ENCODE results near the gene MTCH1. TPM values are rescaled to one million over a fixed set of nuclear protein-coding genes. Genes with fewer than 3 reads are reported as not detected.

Gene MTCH1
- total RNA-seq, 1 donor from 2014 or later, result 144 TPM

GRCh38 chr6:36936824-36937223 lies 49.2 kb downstream of the MTCH1 start:
- Mint-ChIP-seq H3K27ac (no peak overlapping the region), H3K9me3 (peaks cover 10% of the 10 kb centered on the region), H3K4me3 (no peak overlapping the region), H3K4me1 (peaks cover 2% of the 10 kb centered on the region), H3K27me3 (ENCODE audit: insufficient read depth, low read depth) (peaks cover 6% of the 10 kb centered on the region), H3K36me3 (peaks cover 2% of the 10 kb centered on the region)
- Histone ChIP-seq H3K27ac (no peak overlapping the region), H3K9ac (no peak overlapping the region), H3K79me2 (ENCODE audit: low read depth) (no peaks in the 10 kb centered on the region), H3K4me3 (no peak overlapping the region), H3K27me3 (no peaks in the 10 kb centered on the region), H4K20me1 (ENCODE audit: low read depth) (no peaks in the 10 kb centered on the region), H3K4me2 (no peak overlapping the region), H3F3A (ENCODE audit: low read depth) (no peaks in the 10 kb centered on the region), H3K9me3 (ENCODE audit: low read depth) (no peaks in the 10 kb centered on the region), H3K4me1 (no peaks in the 10 kb centered on the region), H2AFZ (replicated peaks) (no peak overlapping the region), H3K36me3 (no peaks in the 10 kb centered on the region)
- DNase-seq (ENCODE audit: low spot score), result no peak
- TF ChIP-seq EZH2phosphoT487 (IDR thresholded peaks at IDR 0.05), result no peak
- TF ChIP-seq, protein P1, sequence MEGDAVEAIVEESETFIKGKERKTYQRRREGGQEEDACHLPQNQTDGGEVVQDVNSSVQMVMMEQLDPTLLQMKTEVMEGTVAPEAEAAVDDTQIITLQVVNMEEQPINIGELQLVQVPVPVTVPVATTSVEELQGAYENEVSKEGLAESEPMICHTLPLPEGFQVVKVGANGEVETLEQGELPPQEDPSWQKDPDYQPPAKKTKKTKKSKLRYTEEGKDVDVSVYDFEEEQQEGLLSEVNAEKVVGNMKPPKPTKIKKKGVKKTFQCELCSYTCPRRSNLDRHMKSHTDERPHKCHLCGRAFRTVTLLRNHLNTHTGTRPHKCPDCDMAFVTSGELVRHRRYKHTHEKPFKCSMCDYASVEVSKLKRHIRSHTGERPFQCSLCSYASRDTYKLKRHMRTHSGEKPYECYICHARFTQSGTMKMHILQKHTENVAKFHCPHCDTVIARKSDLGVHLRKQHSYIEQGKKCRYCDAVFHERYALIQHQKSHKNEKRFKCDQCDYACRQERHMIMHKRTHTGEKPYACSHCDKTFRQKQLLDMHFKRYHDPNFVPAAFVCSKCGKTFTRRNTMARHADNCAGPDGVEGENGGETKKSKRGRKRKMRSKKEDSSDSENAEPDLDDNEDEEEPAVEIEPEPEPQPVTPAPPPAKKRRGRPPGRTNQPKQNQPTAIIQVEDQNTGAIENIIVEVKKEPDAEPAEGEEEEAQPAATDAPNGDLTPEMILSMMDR (IDR thresholded peaks at IDR 0.05), result no peak
- TF ChIP-seq EZH2 (IDR thresholded peaks at IDR 0.05), result no peak

- Mint-ChIP-seq H3K27ac (no peak overlapping the region), H3K4me3 (no peak overlapping the region), H3K36me3 (no peaks in the 10 kb centered on the region), H3K4me1 (no peaks in the 10 kb centered on the region), H3K27me3 (ENCODE audit: insufficient read depth, low read depth) (peaks cover 4% of the 10 kb centered on the region), H3K9me3 (peaks cover under 1% of the 10 kb centered on the region)
- H2AFZ ChIP-seq (replicated peaks), result no peak overlapping the region
- H3K36me3 ChIP-seq, result no peaks in the 10 kb centered on the region
- no peaks in the 10 kb centered on the region for H3K79me2 ChIP-seq (ENCODE audit: low read depth)
- no peak for TF ChIP-seq EZH2phosphoT487 (IDR thresholded peaks at IDR 0.05)
- H3K27me3 ChIP-seq, result no peaks in the 10 kb centered on the region
- no peaks in the 10 kb centered on the region for H3K4me1 ChIP-seq
- no peaks in the 10 kb centered on the region for H4K20me1 ChIP-seq (ENCODE audit: low read depth)
- H3F3A ChIP-seq (ENCODE audit: low read depth), result no peaks in the 10 kb centered on the region
- H3K4me2 ChIP-seq, result no peak overlapping the region
- DNase-seq (ENCODE audit: low spot score), result no peak
- no peaks in the 10 kb centered on the region for H3K9me3 ChIP-seq (ENCODE audit: low read depth)
- H3K9ac ChIP-seq, result no peak overlapping the region
- no peak overlapping the region for H3K27ac ChIP-seq
- H3K4me3 ChIP-seq, result no peak overlapping the region
Observed at GRCh38 chr6:36934901-36935300, 51.1 kb downstream of the MTCH1 start.

DNA sequence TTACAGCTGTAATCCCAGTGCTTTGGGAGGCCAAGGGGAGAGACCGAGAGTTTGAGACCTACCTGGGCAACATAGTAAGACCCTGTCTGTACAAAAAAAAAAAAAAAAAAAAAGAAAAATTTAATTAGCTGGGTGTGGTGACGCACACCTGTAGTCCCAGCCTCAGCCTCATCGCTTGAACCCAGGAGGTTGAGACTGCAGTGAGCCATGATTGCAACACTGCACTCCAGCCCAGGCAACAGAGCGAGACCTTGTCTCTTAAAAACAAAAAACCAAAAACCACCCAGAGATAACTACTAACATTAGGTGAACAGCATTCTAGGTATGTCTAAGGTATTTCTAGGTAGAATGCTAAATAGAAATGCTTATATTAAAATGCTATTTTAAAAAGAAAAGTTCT lies 52.5 kb downstream of the MTCH1 start:
- Mint-ChIP-seq H3K4me3 (no peak overlapping the region), H3K27me3 (ENCODE audit: insufficient read depth, low read depth) (peaks cover 2% of the 10 kb centered on the region), H3K9me3 (no peaks in the 10 kb centered on the region), H3K27ac (no peak overlapping the region), H3K36me3 (no peaks in the 10 kb centered on the region), H3K4me1 (peaks cover 7% of the 10 kb centered on the region)
- Histone ChIP-seq H3K36me3 (no peaks in the 10 kb centered on the region), H2AFZ (replicated peaks) (no peak overlapping the region), H3K27ac (no peak overlapping the region), H3K4me2 (no peak overlapping the region), H3K4me1 (no peaks in the 10 kb centered on the region), H3K4me3 (no peak overlapping the region), H3K27me3 (no peaks in the 10 kb centered on the region), H3K79me2 (ENCODE audit: low read depth) (no peaks in the 10 kb centered on the region), H4K20me1 (ENCODE audit: low read depth) (no peaks in the 10 kb centered on the region), H3K9me3 (ENCODE audit: low read depth) (no peaks in the 10 kb centered on the region), H3K9ac (no peak overlapping the region), H3F3A (ENCODE audit: low read depth) (no peaks in the 10 kb centered on the region)
- no peak for DNase-seq (ENCODE audit: low spot score)
- TF ChIP-seq, protein P1 (IDR thresholded peaks at IDR 0.05), result no peak
- TF ChIP-seq EZH2 (IDR thresholded peaks at IDR 0.05) (no peak), EZH2phosphoT487 (IDR thresholded peaks at IDR 0.05) (no peak)

- Mint-ChIP-seq H3K36me3 (no peaks in the 10 kb centered on the region), H3K27ac (no peak overlapping the region), H3K27me3 (ENCODE audit: insufficient read depth, low read depth) (peaks cover 4% of the 10 kb centered on the region), H3K4me3 (no peak overlapping the region), H3K4me1 (peaks cover 7% of the 10 kb centered on the region), H3K9me3 (no peaks in the 10 kb centered on the region)
- Histone ChIP-seq H3K4me2 (no peak overlapping the region), H2AFZ (replicated peaks) (no peak overlapping the region), H3K9ac (no peak overlapping the region), H3K27me3 (no peaks in the 10 kb centered on the region), H4K20me1 (ENCODE audit: low read depth) (no peaks in the 10 kb centered on the region), H3F3A (ENCODE audit: low read depth) (no peaks in the 10 kb centered on the region), H3K4me3 (no peak overlapping the region), H3K27ac (no peak overlapping the region), H3K79me2 (ENCODE audit: low read depth) (no peaks in the 10 kb centered on the region), H3K4me1 (no peaks in the 10 kb centered on the region), H3K9me3 (ENCODE audit: low read depth) (no peaks in the 10 kb centered on the region), H3K36me3 (no peaks in the 10 kb centered on the region)
- no peak for TF ChIP-seq EZH2phosphoT487 (IDR thresholded peaks at IDR 0.05)
- TF ChIP-seq EZH2 (IDR thresholded peaks at IDR 0.05), result no peak
- TF ChIP-seq, protein P1 (IDR thresholded peaks at IDR 0.05), result no peak
- DNase-seq (ENCODE audit: low spot score), result no peak
Observed at GRCh38 chr6:36933102-36933501, 52.9 kb downstream of the MTCH1 start.
